Right renal pelvis (tissue), 4 donors: Measurements from ENCODE around the gene PHACTR2. TPM values are rescaled to one million over a fixed set of nuclear protein-coding genes. Genes with fewer than 3 reads are reported as not detected.

ENCODE experiments used
- DNase-seq, 4 donors: peaks; one replicate each; pipeline ENCODE4 v3.0.0-alpha.2; 2013; ENCODE audit warnings: low read depth in 4 of 4, low spot score in 3 of 4, missing footprints in 1 of 4
- polyA plus RNA-seq, 4 donors: library from polyadenylated mRNA; unstranded; fragments of 120-200 nt; gene quantifications; one replicate each; pipeline ENCODE4 v1.2.1, GENCODE V29; 2013; ENCODE audit not compliant: insufficient read length in 4 of 4

The PHACTR2 gene
- polyA plus RNA-seq, 4 donors = 26.6 to 40.9 (median 32.4) TPM

DNA sequence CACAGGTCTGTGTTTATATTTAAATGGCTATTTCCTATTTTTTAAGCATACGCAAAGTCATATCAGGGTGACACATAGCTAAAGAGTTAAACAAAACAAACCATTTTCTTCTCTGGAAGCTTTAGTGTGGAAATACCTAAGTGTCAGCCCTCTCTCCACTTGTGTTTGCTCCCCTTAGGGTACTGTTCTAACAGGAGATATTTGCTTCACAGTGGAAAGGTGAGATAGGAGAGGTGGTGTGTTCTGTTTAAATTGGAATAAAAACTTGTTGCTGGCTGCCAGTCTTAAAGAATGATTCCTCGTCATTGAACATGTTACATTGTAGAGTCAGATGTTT, 18.9 kb downstream of the PHACTR2 start:
- DNase-seq = no peak

DNA sequence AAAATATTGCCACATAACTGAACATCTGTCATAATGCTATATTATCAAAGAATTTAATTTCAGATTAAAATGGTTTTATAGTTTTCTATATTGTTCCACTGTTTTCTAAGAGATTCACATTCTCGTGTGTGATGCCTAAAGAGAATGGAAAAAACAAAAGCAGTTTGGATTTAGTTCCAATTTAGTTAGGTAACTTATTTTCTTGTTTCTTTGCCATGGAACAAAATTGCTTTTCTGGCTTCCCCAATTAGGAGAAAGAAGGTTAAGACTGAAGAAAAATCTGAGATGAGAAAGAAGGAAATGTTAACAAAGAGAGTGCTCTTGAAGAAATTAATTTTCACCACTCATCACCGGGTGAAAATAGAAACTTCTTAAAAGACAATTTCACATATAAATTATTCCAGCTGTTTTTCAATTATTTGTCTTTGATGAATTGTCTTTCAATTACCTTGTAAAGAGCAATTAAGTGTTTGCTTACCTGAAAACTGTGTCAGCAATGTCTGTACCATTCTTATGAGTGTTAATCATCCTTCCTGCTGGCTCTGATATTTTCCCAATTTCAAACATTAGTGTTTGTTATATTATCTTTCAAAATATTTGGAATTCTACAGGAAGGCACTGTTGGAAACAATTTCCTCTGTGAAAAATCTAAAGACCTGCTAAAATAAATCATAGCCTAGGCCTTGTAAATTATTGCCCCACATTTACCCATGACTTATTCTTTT, 19.5 kb downstream of the PHACTR2 start:
- no peak for DNase-seq

DNA sequence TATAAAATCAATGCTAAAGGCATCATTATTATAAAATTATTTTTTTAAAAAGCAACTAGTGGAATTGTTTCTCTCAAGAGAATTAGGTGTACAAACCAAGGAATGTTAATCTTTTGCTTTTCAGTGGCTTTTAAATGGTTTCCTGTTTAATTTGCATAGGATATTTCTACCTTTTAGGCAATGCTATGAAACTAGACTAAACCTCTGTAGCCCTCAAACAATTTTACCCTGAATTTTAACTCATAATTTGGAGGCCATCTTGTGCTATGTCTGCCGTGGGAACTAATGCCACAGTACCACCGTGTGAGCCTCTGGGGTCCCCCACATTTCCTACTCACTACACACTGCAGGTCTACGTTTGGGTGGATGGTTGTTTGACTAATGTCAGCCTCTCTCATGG, 20.6 kb downstream of the PHACTR2 start:
- DNase-seq = no peak

DNA sequence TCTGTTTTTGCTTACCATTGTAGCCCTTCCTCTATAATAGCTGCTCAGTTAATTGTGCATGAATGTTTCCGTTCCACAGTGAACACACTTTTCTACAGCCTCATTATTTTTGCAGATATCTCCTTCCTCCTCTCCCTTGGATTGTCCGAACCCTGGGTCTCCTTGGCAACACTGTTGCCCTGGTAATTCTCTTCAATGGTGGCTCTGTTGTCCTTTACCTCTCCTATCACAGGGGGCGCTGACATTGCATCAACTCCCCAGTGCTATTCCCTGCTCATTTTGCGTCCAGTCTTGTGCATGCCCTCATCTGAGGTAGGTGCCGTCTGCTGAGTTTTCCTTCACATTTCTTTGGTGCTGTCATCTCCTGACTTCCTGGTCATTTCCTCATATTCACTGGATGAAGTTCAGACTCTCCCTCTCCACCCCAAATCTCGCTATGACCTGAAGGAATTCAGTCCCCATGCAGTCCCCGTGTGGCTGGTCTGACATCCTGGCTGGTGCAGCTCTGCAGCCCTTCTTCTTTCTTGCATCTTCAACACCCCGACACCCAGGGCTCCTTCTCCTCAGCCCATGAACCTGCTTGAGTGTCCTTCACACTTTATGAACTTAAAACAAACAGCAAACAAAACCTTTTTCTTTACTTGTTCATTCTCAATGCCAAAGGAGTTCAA, 21.1 kb downstream of the PHACTR2 start:
- no peak for DNase-seq

DNA sequence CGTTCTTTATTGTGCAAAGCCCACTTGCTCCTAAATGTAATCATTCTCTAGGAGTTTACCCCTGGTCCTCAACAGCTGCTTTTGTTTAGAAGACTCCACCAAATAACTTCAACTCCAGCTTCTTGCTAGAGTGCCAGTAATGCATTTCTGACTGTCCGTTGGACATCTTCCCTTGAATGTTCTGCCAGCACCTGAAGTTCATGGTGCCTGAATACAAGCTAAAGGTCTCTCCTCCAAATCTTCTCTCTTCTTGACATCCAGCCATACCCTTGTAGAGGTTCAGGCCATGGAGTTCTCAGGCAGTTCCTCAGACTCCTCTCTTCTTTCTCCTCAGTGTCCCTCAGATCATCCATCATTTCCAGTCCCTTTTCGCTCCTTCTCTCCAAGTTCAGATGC, 21.7 kb downstream of the PHACTR2 start:
- DNase-seq = no peak

DNA sequence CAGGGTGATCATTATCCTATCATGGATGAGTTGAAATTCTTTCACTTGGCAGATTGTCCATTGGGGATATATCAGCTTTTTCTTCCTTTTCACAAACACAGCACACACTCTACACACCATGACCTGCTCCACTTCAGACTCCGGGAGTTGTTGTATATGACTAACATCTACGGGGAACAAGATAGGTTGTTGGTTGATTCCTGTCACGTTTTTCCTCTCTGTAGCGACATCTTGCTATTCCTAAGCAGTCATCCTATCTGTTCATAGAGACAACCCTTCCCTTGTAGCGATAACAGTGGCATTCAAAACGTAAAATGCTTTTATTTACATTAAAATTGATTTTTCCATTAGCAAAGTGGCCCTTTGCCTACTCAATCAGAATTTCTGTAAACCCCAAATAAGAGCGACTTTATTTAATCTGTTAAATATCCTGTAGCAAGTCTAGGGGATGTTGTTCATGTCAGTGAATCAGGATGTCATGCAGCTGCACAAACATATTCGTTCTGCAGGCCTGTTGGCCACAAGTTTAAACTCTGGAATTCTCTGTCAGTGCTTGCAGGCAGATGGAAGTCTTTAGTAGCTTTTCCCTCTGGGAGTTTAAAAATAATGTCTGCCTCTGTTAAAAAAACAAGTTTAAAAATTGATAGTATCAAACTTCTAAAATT, 23.1 kb downstream of the PHACTR2 start:
- peak in 2 of 4 donors; percentile 60 to 61 for DNase-seq

DNA sequence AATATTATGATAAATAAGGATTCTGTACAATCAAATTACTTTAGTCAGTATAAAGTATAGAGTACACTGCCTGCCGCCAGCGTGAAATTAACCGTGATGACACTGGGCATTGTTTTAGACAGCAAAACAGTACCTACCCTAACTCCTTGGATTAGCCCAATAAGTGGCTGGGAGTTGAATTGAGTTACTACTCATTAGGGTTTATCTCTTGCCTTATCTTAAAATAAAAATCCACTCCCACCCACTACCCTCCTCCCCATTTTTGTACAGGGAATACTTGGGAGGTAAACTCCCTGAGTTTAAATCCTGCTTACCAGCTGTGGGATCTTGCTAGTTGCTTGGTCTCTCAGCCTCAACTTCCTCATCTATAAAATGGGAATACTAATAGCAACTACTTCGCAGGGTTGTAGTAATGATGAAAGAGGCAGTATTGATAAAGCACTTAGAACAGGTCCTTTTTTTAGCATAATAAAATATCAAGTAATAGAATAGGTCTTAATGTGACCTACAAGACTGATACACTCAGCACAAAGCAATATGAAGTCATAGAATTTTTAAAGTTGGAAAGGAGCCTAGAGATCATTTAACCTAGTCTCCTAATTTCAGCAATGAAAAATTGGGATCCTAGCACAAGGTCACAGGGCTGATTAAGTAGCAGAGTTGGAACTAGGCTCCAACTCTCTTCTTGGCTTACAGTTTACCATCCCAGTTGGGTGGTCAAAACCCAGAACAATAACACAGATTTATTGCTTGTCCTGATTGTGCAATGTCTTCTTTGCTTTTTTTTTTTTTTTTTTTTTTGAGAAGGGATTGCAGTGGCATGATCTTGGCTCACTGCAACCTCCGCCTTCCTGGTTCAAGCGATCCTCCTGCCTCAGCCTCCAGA, 23.8 kb downstream of the PHACTR2 start:
- peak in 1 of 4 donors; percentile 18 for DNase-seq

DNA sequence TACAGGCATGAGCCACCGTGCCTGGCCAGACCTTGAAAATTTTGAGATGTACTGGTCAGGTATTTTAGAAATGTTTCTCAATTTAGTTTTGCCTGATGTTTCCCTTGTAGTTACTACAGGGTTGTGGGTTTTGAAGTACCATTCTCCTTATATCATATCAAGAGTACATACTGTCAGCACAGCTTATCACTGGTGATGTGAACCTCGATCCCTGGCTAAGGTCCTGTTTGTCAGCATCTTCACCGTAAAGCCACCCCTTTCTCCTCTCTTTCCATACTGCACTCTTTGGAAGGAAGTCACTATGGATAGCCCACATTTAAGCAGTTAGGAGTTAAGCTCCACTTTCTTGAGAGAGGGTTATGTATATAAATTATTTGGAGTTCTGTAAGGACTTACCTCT, 27.8 kb downstream of the PHACTR2 start:
- DNase-seq = no peak

DNA sequence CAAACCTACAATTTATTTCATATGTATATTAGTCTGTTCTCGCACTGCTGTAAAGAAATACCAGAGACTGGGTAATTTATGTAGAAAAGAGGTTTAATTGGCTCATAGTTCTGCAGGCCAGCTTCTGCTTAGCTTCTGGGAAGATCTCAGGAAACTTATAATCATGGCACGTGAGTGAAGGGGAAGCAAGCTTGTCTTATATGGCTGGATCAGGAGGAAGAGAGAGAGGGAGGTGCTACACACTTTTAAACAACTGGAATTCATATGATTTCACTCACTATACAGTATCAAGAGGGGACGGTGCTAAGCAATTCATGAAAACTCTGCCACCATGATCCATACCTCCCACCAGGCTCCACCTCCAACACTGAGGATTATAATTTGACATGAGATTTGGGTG, 29.9 kb downstream of the PHACTR2 start:
- no peak for DNase-seq

DNA sequence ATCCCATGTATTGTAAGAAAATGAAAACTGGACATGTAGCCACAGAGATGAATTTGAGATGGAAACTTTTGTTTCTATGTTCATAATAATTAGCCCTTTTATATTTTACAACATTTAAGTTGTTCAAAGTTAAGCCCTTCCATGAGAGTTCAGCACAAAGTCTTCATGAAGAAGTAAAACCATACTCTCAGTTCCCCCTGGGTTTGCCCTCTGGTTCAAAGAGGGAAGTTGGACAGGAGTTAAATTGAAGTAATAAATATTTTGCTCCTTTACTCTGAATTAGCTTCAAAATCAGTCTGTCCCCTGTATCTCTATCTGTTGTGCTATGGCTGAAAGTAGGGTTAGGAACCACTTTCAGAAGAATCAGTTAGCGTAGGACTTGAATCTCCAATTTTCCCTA, 31.1 kb downstream of the PHACTR2 start:
- DNase-seq = no peak

DNA sequence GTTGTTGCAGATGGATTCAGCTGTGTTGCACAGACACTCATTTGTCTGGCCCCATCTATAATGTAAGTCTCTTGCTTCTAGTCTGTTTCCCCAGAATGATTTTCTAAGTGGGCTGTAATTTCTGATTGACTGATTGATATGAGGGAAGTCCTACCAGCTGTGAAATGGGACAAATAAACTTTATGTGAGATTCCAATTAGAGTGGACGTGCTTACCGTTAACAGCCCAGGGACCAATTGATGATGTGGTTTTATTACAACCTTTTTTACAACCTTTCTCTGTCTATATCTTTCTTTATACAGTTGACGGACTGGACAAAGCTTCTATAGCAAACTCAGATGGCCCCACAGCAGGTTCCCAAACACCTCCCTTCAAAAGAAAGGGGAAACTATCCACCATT, 33.9 kb downstream of the PHACTR2 start:
- no peak for DNase-seq

DNA sequence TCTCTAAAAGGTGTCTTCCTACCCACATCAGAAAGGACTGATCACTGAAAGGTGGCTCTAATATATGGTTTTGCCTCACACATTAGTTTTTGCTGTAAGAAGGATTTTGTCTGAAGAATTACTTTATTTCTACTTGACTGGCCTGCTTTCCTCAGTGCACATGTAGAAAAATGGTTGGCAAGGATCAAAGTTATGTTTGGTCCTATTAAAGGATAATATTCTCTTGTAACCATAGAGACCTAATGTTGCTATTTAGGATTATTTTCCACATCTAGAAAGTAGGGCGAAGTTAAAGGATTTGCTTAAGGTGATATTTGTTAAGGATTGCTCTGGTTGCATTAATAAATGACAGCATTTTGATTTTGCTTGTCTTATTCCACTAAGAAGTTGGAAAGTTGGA, 40.7 kb downstream of the PHACTR2 start:
- DNase-seq = no peak

DNA sequence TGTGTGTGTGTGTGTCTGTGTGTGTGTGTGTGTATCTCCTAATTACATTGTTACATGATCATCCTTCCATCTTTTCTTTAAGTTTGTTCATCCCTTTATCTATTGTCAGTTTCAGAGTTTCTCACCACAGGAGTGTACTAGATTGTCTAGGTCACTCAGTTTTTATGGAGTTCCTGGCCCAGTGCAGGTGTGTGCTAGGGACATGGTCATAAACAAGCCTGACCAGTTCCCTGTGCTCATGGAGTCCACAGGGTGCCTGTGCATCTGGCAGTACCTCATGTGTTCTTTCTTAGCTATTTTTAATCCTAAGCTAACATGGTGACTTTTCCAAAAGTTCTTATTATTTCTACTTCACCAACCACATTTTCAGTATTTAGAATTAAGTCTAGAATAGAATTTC, 43.9 kb downstream of the PHACTR2 start:
- DNase-seq = no peak

DNA sequence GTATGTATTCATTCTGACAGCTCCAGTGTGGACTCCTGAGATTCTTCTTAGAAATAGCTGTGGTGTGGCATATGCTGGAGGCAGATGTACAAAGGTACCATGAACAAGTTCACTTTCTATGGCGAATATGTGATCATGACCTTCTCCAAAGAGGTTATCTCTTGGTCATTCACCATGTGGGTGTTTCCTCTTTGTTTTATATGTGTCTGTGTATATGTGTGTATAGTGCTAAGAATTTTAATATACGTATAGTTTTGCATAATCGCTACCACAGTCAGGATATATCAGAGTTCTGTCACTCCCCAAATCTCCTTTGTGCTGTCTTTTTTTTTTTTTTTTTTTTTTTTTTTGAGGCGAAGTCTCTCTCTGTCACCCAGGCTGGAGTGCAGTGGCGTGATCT, 47.1 kb downstream of the PHACTR2 start:
- DNase-seq = no peak

DNA sequence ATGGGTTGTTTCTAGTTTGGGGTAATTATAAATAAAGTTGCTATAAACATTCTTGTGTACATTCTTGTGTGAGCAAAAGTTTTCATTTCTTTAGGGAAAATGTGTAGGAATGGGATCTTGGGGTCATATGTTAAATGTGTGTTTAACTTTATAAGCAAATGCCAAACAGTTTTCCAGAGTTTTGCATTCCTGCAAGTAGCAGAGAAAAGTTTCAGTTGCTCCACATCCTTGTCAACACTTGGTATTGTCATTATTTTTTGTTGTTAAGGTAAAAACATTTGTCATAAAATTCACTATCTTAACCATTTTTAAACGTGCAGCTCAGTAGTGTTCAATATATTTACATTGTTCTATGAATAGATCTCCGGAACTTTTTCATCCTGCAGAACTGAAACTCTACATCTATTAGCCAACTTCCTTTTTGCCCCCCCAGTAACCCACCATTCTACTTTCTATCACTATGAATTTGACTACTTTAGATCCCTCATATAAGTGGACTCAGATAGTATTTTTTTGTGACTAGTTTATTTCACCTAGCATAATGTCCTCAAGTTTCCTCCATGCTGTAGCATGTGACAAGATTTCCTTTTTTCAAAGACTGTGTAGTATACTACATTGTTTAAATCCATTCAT, 48.4 kb downstream of the PHACTR2 start:
- DNase-seq = no peak

DNA sequence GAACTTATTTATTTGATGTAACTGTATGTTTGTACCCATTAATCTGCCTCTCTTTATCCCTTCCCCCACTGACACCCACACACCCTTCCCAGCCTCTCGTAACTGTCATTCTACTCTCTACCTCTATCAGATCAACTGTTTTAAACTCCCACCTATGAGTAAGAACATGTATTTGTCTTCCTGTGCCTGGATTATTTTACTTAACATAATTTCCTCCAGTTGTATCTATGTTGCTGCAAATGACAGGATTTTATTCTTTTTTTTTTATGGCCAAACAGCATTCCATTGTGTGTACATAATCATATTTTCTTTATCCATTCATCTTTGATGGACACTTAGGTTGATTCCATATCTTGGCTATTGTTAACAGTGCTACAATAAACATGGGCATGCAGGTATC, 49.3 kb downstream of the PHACTR2 start:
- DNase-seq = no peak

DNA sequence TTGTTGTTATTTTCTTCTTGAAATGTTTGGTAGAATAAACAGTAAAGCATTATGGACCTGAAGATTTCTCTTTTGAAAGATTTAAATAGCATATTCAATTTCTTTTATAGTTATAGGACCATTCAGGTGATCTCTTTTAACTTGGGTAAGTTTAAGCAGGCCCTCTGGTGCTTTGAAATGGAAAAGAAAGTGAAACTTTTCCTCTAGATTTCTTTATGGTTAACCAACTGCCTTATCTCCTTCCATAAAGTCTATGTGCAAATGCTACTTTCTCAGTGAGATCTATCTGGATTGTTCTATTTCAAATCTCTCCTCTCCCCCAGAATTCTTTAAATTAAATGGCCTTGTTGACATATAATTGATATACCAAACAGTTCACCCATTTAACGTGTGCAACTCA, 54.0 kb downstream of the PHACTR2 start:
- no peak for DNase-seq

DNA sequence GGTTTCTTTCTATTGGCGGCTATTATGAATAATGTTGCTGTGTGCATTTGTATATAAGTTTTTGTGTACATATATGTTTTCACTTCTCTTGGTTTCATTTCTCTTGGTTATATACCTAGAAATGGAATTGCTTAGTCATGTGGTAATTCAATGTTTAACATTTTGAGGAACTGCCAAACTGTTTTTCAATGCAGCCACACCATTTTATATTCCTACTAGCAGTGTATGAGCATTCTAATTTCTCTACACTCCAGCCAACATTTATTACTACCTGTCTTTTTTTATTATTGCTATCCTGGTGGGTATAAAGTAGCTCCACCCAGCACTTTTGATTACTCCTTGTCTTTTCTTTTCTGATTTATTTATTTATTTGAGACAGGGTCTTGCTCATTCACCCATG, 54.8 kb downstream of the PHACTR2 start:
- no peak for DNase-seq

DNA sequence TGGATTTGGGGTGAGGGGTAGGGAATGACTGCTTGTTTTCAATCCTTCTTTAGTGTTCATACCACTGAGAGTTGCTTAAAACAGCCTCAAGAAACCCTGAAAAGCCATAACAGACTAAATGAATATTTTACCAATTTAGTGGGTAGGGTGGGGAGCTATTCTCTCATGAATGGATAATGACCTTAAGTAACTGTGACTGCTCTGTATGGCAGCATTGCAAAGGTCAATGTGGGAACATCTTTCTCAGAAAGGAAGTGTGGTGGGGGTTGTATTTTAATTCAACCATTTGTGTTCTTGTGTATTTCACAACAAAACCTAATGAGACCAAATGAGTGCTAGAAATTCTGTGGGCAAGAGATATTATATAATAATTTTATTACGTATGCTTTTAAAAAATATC, 55.7 kb downstream of the PHACTR2 start:
- no peak for DNase-seq

DNA sequence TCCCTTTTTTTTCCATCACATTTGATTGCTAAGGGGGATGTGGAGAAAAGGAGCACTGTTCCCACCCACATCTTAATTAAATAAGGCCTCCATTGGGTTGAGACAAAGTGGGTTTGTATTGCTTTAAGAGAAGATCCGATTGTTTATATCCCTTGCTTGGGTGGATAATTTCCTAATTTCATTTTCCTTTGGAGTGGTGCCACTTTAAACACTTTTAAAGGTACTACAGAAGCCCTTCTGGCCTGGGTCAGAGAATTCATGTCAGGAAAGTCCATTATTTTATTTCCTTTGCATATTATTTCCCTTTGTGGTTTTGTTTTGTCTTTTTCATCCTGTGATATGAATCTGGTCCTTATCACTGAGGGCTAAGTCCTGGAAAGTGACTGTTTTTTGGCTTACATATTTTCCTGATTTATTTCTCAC, 56.9 kb downstream of the PHACTR2 start:
- DNase-seq = no peak
